Astrocyte (in vitro differentiated cells and primary cell): ENCODE results near the gene CLDND1. TPM values are rescaled to one million over a fixed set of nuclear protein-coding genes. Genes with fewer than 3 reads are reported as not detected.
A peak's percentile ranks its signal among the peaks of the same experiment; 100 is the strongest.

Experiments
- DNase-seq: peaks from one replicate; pipeline ENCODE4 v3.0.0-alpha.2; 2010; ENCODE audit warnings: low read depth
- FAIRE-seq: peaks from 2 replicates; lab custom pipeline; 2011; peaks lifted over from hg19 to GRCh38; lab: Jason Lieb, UNC
- H2AFZ ChIP-seq: 2 replicates; pipeline ENCODE4 v1.6.0; 2012; ENCODE audit warnings: low read depth, low read length, inconsistent platforms
- H3K27ac ChIP-seq: 2 replicates; pipeline ENCODE4 v1.5.1; 2011; ENCODE audit warnings: low read depth, low read length, inconsistent platforms
- H3K27me3 ChIP-seq: 2 replicates; pipeline ENCODE4 v1.6.0; 2011; ENCODE audit warnings: low read length, inconsistent platforms; ENCODE audit not compliant: insufficient read depth
- H3K36me3 ChIP-seq: 2 replicates; pipeline ENCODE4 v1.5.1; 2011; ENCODE audit warnings: low read length, inconsistent platforms; ENCODE audit not compliant: insufficient read depth
- H3K4me1 ChIP-seq: 2 replicates; pipeline ENCODE4 v1.5.1; 2011; ENCODE audit warnings: low read length, inconsistent platforms; ENCODE audit not compliant: insufficient read depth
- H3K4me2 ChIP-seq: 2 replicates; pipeline ENCODE4 v1.6.0; 2012; ENCODE audit warnings: low read length, inconsistent platforms
- H3K4me3 ChIP-seq: 2 replicates; pipeline ENCODE4 v1.5.1; 2011; ENCODE audit warnings: low read depth, mild to moderate bottlenecking, low read length, inconsistent platforms; ENCODE audit not compliant: insufficient read depth
- H3K79me2 ChIP-seq: 2 replicates; pipeline ENCODE4 v1.6.0; 2012; ENCODE audit warnings: mild to moderate bottlenecking, low read length, inconsistent platforms; ENCODE audit not compliant: insufficient read depth
- H3K9ac ChIP-seq: 2 replicates; pipeline ENCODE4 v1.6.0; 2012; ENCODE audit warnings: mild to moderate bottlenecking, low read length, inconsistent platforms
- H3K9me3 ChIP-seq: 2 replicates; pipeline ENCODE4 v1.5.1; 2012; ENCODE audit warnings: low read depth, mild to moderate bottlenecking, low read length, inconsistent platforms; ENCODE audit not compliant: insufficient read depth
- H4K20me1 ChIP-seq: 2 replicates; pipeline ENCODE4 v1.6.0; 2012; ENCODE audit warnings: low read length, inconsistent platforms; ENCODE audit not compliant: insufficient read depth
- H3K27ac Mint-ChIP-seq: one replicate; pipeline ENCODE4 v1.8.0; 2021; ENCODE audit warnings: mild to moderate bottlenecking, mixed read lengths; ENCODE audit not compliant: unreplicated experiment
- H3K27me3 Mint-ChIP-seq: one replicate; pipeline ENCODE4 v1.8.0; 2021; ENCODE audit warnings: low read depth, mixed read lengths; ENCODE audit not compliant: unreplicated experiment
- H3K36me3 Mint-ChIP-seq: one replicate; pipeline ENCODE4 v1.8.0; 2021; ENCODE audit warnings: low read depth, mixed read lengths; ENCODE audit not compliant: unreplicated experiment
- H3K4me1 Mint-ChIP-seq: one replicate; pipeline ENCODE4 v1.8.0; 2021; ENCODE audit warnings: low read depth, mixed read lengths; ENCODE audit not compliant: unreplicated experiment
- H3K4me3 Mint-ChIP-seq: one replicate; pipeline ENCODE4 v1.8.0; 2021; ENCODE audit warnings: mild to moderate bottlenecking, moderate library complexity, mixed read lengths; ENCODE audit not compliant: unreplicated experiment
- H3K9me3 Mint-ChIP-seq: one replicate; pipeline ENCODE4 v1.8.0; 2021; ENCODE audit warnings: mild to moderate bottlenecking, mixed read lengths; ENCODE audit not compliant: unreplicated experiment
- CTCF ChIP-seq: IDR thresholded peaks from 2 replicates; pipeline ENCODE4 v1.5.1; 2011; ENCODE audit warnings: low read depth, mild to moderate bottlenecking, inconsistent platforms, low read length, moderate library complexity; ENCODE audit not compliant: insufficient read depth
- EZH2 ChIP-seq: IDR thresholded peaks from 2 replicates; pipeline ENCODE4 v1.6.1; 2012; ENCODE audit warnings: mild to moderate bottlenecking, low read length, inconsistent platforms; ENCODE audit not compliant: insufficient read depth
- total RNA-seq: library from RNA; stranded (reverse); gene quantifications from 2 replicates; pipeline ENCODE4 v1.2.1, GENCODE V29; 2021

The CLDND1 gene
- total RNA-seq, 1 donor from 2014 or later: 104 TPM

- Histone ChIP-seq H3K36me3 (peaks cover 53% of the 10 kb centered on the region), H3K4me3 (no peak overlapping the region), H2AFZ (no peak overlapping the region), H3K4me1 (peaks cover 18% of the 10 kb centered on the region), H3K9ac (no peak overlapping the region), H3K27me3 (no peaks in the 10 kb centered on the region), H3K79me2 (peaks cover 48% of the 10 kb centered on the region), H3K27ac (no peak overlapping the region), H3K4me2 (peak overlapping the region; percentile 19), H3K9me3 (no peaks in the 10 kb centered on the region), H4K20me1 (peaks cover 23% of the 10 kb centered on the region)
- Mint-ChIP-seq H3K4me1 (peaks cover 18% of the 10 kb centered on the region), H3K4me3 (no peak overlapping the region), H3K36me3 (peaks cover 8% of the 10 kb centered on the region), H3K9me3 (no peaks in the 10 kb centered on the region), H3K27ac (peak overlapping the region; percentile 82), H3K27me3 (no peaks in the 10 kb centered on the region)
- FAIRE-seq (no peak), DNase-seq (no peak)
- no peak for TF ChIP-seq CTCF
- no peak for TF ChIP-seq EZH2
Measured at GRCh38 chr3:98518816-98519215, 3.9 kb downstream of the CLDND1 start.

GRCh38 chr3:98514948-98515347 is 7.8 kb downstream of the CLDND1 start:
- TF ChIP-seq EZH2 (no peak), CTCF (no peak)
- no peak for FAIRE-seq

GRCh38 chr3:98513736-98514135 is 9.0 kb downstream of the CLDND1 start:
- FAIRE-seq: no peak
- Histone ChIP-seq H3K36me3 (peaks cover 33% of the 10 kb centered on the region), H3K27me3 (no peaks in the 10 kb centered on the region), H2AFZ (no peak overlapping the region), H3K27ac (no peak overlapping the region), H4K20me1 (no peaks in the 10 kb centered on the region), H3K9ac (no peak overlapping the region), H3K4me1 (no peaks in the 10 kb centered on the region), H3K79me2 (peaks cover 10% of the 10 kb centered on the region), H3K9me3 (no peaks in the 10 kb centered on the region), H3K4me3 (no peak overlapping the region), H3K4me2 (no peak overlapping the region)
- Mint-ChIP-seq H3K27me3 (no peaks in the 10 kb centered on the region), H3K4me3 (no peak overlapping the region), H3K27ac (no peak overlapping the region), H3K9me3 (no peaks in the 10 kb centered on the region), H3K36me3 (peaks cover 3% of the 10 kb centered on the region), H3K4me1 (no peaks in the 10 kb centered on the region)
- DNase-seq: no peak
- TF ChIP-seq CTCF (no peak), EZH2 (no peak)

More at GRCh38 chr3:98514948-98515347, 7.8 kb downstream of the CLDND1 start:
- Mint-ChIP-seq H3K27ac (no peak overlapping the region), H3K4me3 (no peak overlapping the region), H3K36me3 (peaks cover 5% of the 10 kb centered on the region), H3K9me3 (no peaks in the 10 kb centered on the region), H3K4me1 (peaks cover 10% of the 10 kb centered on the region), H3K27me3 (no peaks in the 10 kb centered on the region)
- Histone ChIP-seq H2AFZ (no peak overlapping the region), H3K4me1 (peaks cover 6% of the 10 kb centered on the region), H3K4me3 (no peak overlapping the region), H3K27ac (no peak overlapping the region), H3K79me2 (peaks cover 21% of the 10 kb centered on the region), H3K4me2 (no peak overlapping the region), H4K20me1 (peaks cover 9% of the 10 kb centered on the region), H3K9ac (no peak overlapping the region), H3K27me3 (no peaks in the 10 kb centered on the region), H3K9me3 (no peaks in the 10 kb centered on the region), H3K36me3 (peaks cover 40% of the 10 kb centered on the region)
- DNase-seq: no peak
